HG03064 (cell line): Measurements from ENCODE around the gene KCNC1.

ENCODE experiments used
- ATAC-seq: cut with Tn5 transposase; IDR thresholded peaks from one replicate; pipeline ENCODE4 v1.9.1; 2021; ENCODE audit warnings: low read depth; ENCODE audit not compliant: unreplicated experiment

Gene KCNC1

GRCh38 chr11:17811352-17811751 is 76.8 kb downstream of the KCNC1 start:
- ATAC-seq, result no peak

GRCh38 chr11:17812091-17812864 is 77.7 kb downstream of the KCNC1 start:
- no peak for ATAC-seq

GRCh38 chr11:17812865-17813187 is 78.2 kb downstream of the KCNC1 start:
- ATAC-seq, result no peak

GRCh38 chr11:17813391-17814059 is 78.9 kb downstream of the KCNC1 start:
- no peak for ATAC-seq

GRCh38 chr11:17814546-17814945 is 80.0 kb downstream of the KCNC1 start:
- ATAC-seq, result no peak

GRCh38 chr11:17816232-17816931 is 81.8 kb downstream of the KCNC1 start:
- ATAC-seq, result no peak

- no peak for ATAC-seq
These were observed 87.2 kb downstream of the KCNC1 start for GRCh38 chr11:17821648-17822400.

- ATAC-seq, result no peak
These were observed 87.8 kb downstream of the KCNC1 start for GRCh38 chr11:17822401-17822781.

- no peak for ATAC-seq
These were observed 92.4 kb downstream of the KCNC1 start for GRCh38 chr11:17827006-17827405.

GRCh38 chr11:17828311-17828751 is 93.8 kb downstream of the KCNC1 start:
- ATAC-seq, result no peak

- no peak for ATAC-seq
These were observed 96.6 kb downstream of the KCNC1 start for GRCh38 chr11:17831228-17831627.

- ATAC-seq, result no peak
These were observed 97.3 kb downstream of the KCNC1 start for GRCh38 chr11:17831883-17832282.
